Neural progenitor cell (in vitro differentiated cells): Measurements from ENCODE around the gene CBLIF.

Experiments
- EZH2 ChIP-seq: fragments of 200-600 bp; sonication (generic); IDR thresholded peaks from 2 replicates; pipeline ENCODE4 v1.6.1; 2017; ENCODE audit warnings: antibody characterized with exemption, mild to moderate bottlenecking, moderate library complexity
- EZH2phosphoT487 ChIP-seq: fragments of 200-600 bp; sonication (generic); IDR thresholded peaks from 2 replicates; pipeline ENCODE4 v1.6.1; 2017; ENCODE audit warnings: antibody characterized with exemption
- TF ChIP-seq, protein P1 (sequence below): fragments of 200-600 bp; sonication (generic); IDR thresholded peaks from 2 replicates; pipeline ENCODE4 v1.5.1; 2017; ENCODE audit warnings: antibody characterized with exemption, mild to moderate bottlenecking

DNA sequence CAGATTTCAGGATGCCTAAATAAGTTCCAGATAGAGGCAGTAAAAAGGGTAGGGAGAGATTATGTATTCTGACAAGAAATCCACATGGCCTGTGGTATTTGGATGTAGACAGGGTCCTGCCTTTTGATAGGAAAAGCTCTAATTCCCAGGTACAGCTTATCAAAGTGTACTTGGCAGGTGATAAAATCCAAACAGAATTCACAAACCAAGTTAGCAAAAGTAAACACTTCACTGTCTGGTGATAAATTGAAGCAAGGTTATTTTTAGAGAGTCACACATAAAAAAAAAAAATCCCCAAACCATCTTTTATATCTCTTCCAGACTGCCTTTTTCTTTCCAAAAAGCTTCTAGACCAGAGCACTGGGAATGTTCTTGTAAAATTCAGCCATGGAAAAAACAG is 5.7 kb downstream of the CBLIF start:
- TF ChIP-seq, protein P1, sequence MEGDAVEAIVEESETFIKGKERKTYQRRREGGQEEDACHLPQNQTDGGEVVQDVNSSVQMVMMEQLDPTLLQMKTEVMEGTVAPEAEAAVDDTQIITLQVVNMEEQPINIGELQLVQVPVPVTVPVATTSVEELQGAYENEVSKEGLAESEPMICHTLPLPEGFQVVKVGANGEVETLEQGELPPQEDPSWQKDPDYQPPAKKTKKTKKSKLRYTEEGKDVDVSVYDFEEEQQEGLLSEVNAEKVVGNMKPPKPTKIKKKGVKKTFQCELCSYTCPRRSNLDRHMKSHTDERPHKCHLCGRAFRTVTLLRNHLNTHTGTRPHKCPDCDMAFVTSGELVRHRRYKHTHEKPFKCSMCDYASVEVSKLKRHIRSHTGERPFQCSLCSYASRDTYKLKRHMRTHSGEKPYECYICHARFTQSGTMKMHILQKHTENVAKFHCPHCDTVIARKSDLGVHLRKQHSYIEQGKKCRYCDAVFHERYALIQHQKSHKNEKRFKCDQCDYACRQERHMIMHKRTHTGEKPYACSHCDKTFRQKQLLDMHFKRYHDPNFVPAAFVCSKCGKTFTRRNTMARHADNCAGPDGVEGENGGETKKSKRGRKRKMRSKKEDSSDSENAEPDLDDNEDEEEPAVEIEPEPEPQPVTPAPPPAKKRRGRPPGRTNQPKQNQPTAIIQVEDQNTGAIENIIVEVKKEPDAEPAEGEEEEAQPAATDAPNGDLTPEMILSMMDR, result no peak
- TF ChIP-seq EZH2phosphoT487 (no peak), EZH2 (no peak)
